T follicular helper cell (primary cell): Measurements from ENCODE around the gene OSBPL2.

Source experiments
- DNase-seq: peaks from one replicate; pipeline ENCODE4 v3.0.0-alpha.2; 2020; ENCODE audit warnings: low read depth
- total RNA-seq, 2 experiments: gene quantifications; one replicate each; lab custom pipeline; 2026; lab: John Stamatoyannopoulos, UW

The OSBPL2 gene
- total RNA-seq, result 37.8 to 85.7 reads per million in 2 experiments

DNA sequence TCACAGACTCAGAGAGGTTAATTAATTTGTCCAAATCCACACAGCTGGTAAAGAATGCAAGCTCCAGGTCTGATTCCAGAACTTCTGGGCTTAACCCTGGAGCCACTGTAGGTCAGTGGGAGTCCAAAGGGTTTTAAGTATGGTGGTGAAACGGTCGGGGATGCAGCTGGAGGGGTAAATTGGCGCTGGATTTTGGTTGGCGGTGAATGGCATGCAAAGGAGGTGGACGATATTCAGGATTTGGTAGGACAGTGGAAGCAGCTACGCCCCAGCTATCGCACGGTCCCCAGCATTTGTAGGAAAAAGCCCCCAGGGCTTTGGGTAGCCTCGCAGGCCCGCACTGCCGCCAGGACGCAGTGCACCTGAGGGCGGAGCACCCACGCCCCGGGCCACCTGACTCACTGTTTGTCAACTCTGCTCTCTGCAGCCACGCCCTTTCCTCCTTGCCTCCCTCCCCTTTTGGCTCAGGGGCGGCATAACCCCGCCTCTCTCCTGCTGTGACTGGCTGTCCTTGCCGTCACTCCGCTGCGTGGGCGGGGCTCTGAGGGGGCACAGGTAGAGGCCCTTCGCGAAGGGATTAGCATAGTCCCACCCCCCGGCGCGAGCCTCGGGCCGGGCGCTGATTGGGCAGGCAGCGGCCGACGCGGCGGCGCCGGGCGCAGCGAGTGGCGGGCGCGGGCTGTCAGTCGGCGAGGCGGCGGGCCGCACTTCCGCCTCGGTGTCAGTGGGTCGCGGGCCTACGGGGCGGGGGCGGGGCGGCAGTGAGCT is at the start of gene OSBPL2:
TSS of gene OSBPL2 (plus strand) at position 721 of the 768 bp plus-strand sequence. CDS start 17,664 bp downstream, outside the sequence.
- peak; percentile 100 for DNase-seq

DNA sequence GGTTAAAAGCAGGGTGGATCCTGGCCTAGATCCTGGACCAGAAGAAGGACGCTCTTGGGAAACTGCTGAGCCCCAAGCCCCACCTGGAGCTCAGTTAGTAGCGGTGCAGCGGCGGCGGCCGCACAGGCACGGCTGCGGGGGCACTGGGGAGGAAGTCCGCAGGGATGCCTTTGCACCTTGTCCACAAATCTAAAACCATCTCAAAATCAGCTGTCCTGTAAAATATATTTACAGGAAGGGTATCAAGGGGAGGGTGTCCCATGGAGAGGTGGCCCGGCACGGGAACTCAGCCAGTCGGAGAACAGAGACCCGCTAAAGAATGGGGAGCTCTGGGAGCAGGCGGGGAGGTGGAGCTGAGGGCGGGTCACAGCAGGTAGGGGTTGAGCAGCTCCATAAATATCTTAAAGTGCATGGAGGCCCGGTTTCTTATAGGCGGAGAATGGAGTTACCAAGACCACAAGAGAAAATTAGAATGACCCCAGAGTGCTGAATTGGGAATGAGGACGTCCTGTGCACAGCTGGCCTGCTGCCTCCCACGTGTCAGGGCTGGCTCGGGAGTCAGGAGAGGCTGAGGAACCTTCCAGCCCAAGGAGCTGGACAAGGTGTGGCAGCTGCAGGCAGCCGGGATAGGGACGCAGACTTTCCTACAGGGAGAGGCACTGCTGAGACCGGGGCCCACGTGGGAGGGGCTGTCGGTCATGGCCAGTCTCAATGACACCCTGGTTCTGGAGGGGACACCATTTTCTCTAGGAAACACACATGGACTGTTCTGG is 47.5 kb upstream of the OSBPL2 start:
- no peak for DNase-seq

DNA sequence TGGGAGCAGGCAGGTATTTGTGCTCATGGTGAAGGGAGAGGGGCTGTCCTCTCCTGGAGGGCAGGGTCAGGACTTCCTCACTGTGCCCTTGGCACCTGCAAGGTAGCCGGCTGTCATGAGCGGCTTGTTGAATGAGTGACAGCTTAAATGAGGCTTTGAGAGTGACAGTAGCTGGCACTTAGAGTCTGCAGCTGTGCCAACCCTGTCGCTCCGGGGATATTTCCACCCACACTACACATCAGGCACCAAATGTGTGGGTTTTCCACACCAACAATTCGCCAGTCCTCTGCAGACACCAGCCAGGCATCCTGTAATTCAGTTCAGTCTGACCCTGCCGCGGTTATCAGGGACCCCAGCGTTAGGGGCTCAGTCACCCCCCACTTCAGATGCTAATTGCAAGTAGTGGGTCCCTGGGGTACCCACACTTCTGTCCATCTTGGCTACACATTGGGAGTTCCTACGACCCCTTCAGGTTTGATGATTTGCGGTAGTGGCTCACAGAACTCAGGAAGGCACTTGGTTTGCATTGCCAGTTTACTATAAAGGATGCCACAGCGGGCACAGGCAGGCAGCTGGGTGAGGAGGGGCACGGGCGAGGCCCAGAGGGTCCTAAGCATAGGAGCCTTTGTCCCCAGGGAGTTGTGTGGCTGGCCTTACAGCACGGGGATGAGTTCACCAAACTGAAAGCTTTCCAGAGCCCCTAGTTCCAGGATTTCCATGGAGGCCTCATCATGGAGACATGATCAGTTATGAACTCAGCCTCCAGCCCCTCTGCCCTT is 46.4 kb upstream of the OSBPL2 start:
- DNase-seq, result no peak

DNA sequence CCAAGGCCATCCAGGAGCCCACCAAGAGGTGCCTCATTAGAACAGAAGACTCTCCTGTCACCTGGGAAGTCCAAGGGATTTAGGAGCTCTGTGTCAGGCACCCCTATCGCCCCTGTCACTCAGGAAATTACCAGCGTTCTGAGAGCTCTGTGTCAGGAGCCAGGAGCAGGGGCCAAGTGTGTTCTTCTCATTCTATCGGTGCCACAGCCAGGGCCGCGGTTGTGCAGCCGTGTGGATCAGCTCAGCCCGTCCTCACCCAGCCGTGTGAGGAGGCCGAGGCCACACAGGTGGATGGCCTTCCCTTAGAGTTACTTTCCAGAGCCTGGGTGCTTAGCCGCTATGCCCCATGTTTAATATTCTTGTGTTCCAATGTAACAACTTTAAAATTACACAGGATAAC is 45.7 kb upstream of the OSBPL2 start:
- no peak for DNase-seq

DNA sequence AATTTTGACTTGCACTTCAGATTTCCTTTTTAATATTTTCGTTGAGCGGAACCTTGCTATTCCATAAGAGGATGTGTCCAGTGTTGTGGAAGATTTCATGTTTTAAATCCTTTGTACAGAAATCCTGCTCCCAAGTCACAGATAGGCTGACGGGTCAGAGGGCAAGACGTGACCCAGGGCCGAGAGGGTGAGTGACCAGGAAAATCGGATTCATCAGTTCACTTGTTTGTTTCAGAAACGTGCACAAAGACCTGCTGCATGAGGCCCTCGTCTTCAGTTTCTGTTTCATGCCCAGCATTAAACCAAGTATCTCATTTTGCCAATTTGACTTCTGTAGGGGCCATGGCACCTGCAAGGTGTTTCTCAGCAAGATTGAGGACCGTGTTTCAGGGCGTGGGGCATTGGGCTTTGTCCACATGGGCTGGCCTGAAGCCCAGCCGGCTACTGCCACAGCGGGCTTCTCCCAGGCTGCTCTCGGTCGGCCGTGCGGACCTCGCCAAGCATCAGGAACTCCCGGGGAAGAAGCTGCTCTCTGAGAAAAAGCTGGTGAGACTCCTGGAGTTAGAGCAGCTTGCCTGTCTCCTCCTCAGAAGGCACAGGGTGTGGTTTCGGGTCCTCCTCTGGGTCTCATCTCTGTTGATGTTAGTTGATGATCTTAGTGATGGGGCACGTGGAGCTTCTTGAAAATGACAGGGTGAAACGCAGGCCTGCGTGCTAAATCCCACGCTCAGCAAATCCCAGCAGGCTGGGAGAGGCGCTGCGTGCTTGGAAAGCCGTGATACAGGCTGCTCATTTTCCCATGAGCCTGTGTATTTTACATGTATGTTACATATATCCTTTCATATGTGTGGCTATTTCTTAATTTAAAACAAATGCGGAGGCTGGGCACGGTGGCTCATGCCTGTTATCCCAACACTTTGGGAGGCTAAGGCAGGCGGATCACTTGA is 45.0 kb upstream of the OSBPL2 start:
- no peak for DNase-seq

DNA sequence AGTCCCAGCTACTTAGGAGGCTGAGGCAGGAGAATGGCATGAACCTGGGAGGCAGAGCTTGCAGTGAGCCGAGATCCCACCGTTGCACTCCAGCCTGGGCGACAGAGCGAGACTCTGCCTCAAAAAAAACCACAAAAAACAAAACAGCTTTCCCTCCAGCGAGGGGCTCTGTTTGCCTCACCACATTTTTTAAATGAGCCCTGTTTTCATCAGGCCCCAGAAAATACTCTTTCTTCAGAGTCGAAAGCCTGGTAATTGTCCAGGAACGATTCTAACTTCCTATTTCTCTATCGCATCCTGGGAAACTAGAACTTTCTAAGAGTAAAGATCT is 43.3 kb upstream of the OSBPL2 start:
- no peak for DNase-seq

DNA sequence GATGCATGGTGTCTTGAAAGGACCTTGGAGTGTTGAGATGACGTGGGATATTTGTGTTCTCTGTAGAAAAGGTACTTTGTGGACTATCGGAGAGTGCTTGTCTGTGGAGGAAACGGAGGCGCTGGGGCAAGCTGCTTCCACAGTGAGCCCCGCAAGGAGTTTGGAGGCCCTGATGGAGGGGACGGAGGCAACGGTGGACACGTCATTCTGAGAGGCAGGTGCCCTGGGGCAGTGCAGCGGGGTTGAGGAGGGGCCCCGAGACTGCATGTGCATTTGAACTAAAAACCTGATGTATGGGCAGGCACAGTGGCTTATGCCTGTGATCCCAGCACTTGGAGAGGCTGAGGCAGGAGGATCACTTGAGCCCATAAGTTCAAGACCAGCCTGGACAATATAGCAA is 42.6 kb upstream of the OSBPL2 start:
- DNase-seq, result no peak

DNA sequence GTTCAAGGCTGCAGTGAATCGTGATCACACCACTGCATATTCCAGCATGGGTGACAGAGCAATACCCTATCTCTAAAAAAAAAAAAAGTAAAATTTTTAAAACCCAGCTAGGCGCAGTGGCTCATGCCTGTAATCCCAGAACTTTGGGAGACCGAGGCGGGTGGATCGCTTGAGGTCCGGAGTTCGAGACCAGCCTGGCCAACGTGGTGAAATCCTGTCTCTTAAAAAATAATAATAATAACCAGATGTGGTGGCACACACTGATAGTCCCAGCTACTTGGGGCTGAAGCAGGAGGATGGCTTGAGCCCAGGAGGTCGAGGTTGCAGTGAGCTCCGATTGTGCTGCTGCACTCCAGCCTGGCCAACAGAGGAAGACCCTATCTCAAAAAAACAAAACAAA is 42.0 kb upstream of the OSBPL2 start:
- no peak for DNase-seq

DNA sequence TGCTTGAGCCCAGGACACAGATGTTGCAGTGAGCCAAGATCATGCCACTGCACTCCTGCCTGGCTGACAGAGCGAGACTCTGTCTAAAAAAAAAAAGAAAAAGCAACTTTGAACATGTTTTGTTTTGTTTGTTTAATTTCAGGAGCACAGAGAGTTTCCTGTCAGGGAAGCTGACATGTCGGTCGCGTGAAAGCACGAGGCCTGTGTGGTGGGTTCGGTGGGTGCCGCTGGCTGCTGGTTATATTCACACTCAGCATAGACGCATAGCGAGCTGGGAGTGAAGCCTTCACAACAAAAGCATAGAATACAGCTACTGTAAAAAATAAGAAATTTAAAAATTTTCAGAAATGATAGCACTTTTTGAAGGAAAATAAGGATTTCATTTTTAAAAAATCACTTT is 41.0 kb upstream of the OSBPL2 start:
- no peak for DNase-seq

DNA sequence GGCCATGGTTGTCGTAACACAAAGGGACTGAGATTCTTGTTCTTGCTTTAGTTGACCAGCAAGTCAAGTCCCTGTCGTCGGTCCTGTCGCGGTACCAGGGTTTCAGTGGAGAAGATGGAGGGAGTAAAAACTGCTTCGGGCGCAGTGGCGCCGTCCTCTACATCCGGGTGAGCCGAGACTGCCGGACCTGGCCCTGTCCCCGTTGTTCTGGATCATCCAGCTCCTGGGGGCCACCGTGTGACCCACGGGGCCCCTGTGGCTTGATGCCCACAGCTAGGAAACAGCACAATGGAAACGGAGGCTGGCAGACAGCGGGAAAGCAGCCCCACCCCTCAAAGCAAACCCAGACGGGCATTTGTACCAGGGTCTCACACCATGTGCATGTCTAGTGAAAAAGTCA is 40.5 kb upstream of the OSBPL2 start:
- DNase-seq, result no peak

DNA sequence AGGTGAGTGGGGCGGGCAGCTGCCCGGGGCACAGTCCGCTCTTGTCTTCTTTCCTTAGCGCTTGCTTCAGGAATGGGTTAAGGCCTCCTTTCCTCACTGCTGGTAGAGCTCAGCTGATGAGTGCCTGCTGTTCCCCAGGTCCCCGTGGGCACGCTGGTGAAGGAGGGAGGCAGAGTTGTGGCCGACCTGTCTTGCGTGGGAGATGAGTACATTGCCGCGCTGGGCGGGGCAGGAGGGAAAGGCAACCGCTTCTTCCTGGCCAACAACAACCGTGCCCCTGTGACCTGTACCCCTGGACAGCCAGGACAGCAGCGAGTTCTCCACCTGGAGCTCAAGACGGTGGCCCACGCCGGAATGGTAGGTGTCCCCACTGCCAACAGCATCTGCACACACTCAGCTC is 39.8 kb upstream of the OSBPL2 start:
- no peak for DNase-seq

DNA sequence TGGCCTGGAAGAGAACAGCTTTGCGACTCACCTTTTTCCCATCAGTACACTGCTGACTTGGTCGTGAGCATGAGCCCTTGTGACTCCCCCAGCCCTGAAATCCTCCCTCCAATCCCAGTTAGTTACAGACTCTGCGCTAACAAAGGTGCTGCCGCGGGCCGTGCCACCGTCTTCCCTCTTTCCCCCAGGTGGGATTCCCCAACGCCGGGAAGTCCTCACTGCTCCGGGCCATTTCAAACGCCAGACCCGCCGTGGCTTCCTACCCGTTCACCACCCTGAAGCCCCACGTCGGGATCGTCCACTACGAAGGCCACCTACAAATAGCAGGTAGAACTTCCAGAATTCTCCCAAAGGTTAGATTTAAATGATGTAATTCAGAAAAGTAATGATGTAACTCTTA is 39.4 kb upstream of the OSBPL2 start:
- no peak for DNase-seq

DNA sequence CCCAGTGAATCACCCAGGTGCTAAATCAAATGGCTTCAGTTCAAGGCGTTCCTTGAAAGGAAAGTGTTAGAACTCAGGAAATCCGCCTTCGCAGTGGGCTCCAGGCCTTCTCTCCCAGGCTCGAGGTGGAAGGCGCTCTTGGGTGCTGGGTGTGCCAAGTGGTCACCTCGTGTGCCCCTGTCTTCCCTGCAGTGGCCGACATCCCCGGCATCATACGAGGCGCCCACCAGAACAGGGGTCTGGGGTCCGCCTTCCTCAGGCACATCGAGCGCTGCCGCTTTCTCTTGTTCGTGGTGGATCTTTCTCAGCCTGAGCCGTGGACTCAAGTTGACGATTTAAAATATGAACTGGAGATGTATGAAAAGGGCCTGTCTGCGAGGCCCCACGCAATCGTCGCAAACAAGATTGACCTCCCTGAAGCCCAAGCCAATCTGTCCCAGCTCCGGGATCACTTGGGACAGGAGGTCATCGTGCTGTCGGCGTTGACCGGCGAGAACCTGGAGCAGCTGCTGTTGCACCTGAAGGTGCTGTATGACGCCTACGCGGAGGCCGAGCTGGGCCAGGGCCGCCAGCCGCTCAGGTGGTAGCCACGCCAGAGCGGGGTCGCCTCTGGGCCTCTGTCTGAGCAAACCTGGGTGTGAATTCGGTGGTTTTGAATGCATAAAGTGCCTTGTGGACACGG is 37.7 kb upstream of the OSBPL2 start:
- no peak for DNase-seq

DNA sequence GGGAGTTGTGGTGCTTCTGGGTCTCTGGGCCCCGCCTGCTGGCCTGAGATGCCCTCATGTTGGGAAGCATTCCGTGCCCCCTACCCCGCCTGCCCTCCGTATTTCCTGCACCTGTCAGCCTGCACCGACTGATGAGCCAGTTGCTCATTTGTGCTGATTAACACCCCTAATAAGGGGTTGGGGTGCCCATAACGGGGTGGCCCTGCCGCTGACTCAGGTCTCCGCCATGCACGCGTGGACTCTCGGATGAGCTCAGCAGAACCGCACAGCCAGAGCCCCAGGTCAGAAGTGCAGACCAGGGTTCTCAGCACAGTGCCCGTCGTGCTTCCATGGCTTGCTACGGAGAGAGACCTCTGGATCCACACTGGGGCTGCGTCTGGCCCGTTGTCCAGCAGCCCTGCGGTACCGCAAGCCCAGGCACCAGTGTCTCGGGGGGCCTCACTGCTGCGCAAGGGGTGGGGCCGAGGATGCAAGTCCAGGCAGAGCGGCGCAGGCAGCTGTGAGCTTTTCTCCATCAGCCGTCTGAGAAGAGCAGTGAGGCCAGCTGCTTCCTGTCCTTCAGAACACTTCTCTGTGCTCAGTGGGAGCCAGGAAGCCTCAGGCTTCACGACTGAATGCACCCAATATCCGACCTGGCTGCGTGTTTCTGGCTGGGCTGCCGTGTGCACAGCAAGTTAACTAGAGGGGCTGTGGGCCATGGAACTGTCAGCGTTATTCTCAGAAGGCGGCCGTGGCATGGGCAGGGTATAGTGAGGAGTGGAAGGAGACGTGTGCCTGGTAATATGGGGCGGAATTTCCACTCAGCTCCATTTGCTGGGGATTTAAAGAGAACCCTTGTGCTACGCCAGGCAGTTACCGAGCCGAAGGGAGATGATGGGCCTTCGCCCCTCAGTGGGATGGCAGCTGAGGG is 36.9 kb upstream of the OSBPL2 start:
- no peak for DNase-seq

DNA sequence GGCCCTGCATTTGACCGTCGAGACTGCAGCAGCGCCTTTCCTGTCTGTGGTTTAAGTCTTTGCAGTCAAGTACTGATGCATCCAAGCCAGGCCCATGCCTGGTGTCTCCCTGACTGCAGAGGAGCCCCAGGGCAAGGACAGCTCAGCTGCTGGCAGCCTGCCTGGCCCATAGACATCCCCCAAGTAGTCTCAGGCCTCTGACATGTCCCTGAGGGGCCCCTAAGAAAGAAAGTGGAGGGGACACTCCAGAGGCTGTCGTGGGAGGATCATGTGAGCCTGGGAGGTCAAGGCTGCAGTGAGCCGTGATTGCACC is 36.3 kb upstream of the OSBPL2 start:
- DNase-seq, result no peak

DNA sequence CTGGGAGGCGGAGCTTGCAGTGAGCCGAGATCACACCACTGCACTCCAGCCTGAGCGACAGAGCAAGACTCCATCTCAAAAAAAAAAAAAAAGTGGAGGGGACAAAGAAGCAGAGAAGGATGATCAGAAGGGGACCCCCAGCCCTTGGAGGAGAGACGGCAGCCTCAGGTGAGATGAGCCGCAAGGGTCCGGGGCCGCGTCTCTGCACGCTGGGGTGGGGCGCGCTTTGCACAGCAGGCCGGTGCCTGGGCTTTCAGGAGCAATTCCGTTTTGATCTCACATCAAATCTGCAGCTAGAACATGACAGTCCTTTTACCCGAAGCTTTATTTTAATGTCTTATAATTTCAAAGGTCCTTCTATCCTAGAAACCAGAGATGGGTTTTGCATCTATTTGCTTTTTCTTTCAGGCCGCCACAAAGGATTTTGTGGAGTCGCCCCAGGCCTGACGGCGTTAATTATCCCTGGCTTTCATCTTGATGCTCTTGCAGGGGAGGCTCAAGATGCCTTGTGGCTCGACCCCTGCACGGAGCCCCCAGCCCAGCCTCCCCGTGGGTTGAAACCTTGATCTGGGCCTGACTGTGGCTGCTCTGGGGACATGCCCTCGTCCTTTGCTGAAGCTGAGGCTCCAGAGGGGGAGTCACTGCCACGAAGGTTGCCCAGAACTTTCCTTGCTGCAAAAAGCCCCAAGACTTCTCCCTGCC is 35.5 kb upstream of the OSBPL2 start:
- DNase-seq, result no peak

DNA sequence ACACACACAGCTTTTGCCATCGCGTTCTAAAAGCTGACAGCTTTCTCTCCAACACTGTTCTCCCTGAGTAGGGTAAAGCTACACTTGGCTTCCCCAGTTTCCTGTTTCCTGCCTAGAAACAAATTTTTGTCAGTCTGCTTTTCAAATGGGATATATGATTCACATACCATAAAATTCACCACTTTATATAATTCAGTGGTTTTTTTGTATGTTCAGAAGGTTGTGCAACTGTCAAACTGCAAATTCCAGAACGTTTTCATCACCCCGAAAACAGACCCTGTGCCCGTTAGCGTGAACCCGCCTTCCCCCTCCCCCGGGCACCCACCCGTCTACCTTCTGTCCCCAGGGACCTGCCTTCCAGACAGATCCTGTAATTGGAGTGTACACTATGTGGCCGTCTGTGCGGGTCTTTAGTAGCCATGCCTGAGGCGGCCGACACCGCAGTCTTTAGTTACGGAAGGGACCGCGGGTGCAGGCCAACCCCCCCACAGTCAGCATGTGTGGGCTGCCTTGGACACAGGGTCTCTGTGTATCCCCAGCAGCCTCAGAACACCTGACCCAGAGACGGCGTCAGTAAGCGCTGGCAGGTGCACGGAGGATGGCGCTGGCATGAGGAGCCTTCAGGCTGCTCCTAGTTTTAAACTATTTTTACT is 34.8 kb upstream of the OSBPL2 start:
- DNase-seq, result no peak

DNA sequence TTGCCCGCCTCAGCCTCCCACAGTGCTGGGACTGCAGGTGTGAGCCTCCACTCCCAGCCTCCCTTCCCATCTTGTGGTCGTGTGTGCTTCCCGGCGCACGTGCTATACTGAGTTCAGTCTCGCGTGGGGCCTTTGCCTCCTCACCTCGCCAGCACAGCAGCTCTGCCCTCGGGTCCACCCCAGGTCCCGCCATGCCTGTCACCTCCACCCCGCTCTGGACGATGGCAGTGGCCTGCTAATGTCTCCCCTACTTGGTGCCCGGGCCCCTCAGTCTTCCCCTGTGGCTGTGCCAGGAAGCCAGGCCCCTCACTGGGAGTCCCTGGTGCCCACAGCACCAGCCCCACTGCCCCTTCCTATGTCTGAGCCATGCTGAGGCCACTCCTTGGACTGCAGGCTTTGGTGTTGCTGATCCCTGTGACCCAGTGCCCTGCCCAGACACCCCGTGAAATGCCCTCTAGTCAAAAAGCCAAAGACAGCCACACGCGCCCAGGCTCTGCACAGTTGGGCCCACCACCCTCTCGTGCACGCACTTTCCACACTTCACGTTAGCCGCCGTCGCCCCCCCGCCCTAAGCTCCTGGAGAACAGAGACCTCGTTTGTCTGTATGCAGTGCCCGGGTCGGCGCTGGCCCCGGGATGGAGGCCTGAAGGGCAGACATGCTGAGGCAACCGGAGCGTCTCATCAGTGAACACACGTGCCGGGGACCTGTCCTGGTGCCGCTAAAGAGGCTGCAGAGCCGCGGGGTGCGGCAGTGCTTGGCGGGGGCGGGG is 32.5 kb upstream of the OSBPL2 start:
- DNase-seq, result no peak
